ENCODE data around the gene ABCE1.

- TF ChIP-seq CTCF (IDR thresholded peaks at IDR 0.05) (no peak), POLR2A (IDR thresholded peaks at IDR 0.05) (no peak)
Measured at GRCh38 chr4:145048817-145049216, 49.3 kb upstream of the ABCE1 start.

Measured in right lobe of liver (tissue), 4 donors.